CD14-positive monocyte (primary cell): ENCODE measurements around the gene MCM3AP. TPM values are rescaled to one million over a fixed set of nuclear protein-coding genes. Genes with fewer than 3 reads are reported as not detected.

Experiments
- DNase-seq, 3 donors: peaks; one replicate each; pipeline ENCODE4 v3.0.0-alpha.2; 2011 to 2022
- H2AFZ ChIP-seq: 2 replicates; pipeline ENCODE4 v1.6.0; 2012; ENCODE audit warnings: mild to moderate bottlenecking, low read depth, low read length, inconsistent platforms; ENCODE audit not compliant: insufficient read depth, poor library complexity, severe bottlenecking
- H3K27ac ChIP-seq, 2 donors: 1 replicate in 1 of 2; 2 replicates in 1 of 2; pipeline ENCODE4 v1.5.1; 2012 to 2013; ENCODE audit warnings: low read length in 2 of 2, control low read depth in 1 of 2, inconsistent platforms in 1 of 2, low read depth in 1 of 2, mild to moderate bottlenecking in 1 of 2
- H3K27me3 ChIP-seq, 2 donors: one replicate each; pipeline versions ENCODE4 v1.6.0 to v1.6.1; 2011 to 2013; ENCODE audit warnings: low read length in 2 of 2; ENCODE audit not compliant: control insufficient read depth in 2 of 2, insufficient read depth in 2 of 2
- H3K36me3 ChIP-seq, 2 donors: replicated peaks in 1 of 2; 1 replicate in 1 of 2; 2 replicates in 1 of 2; pipeline versions ENCODE4 v1.5.1 to v1.6.1; 2012 to 2013; ENCODE audit warnings: low read length in 2 of 2, control low read depth in 1 of 2, inconsistent platforms in 1 of 2, mild to moderate bottlenecking in 1 of 2; ENCODE audit not compliant: insufficient read depth in 2 of 2, control insufficient read depth in 1 of 2
- H3K4me1 ChIP-seq, 2 donors: 1 replicate in 1 of 2; 2 replicates in 1 of 2; pipeline versions ENCODE4 v1.5.1 to v1.6.1; 2012 to 2013; ENCODE audit warnings: low read length in 2 of 2, control low read depth in 1 of 2, inconsistent platforms in 1 of 2, mild to moderate bottlenecking in 1 of 2, moderate library complexity in 1 of 2; ENCODE audit not compliant: insufficient read depth in 2 of 2, control insufficient read depth in 1 of 2
- H3K4me2 ChIP-seq: replicated peaks from 2 replicates; pipeline ENCODE3; 2012; ENCODE audit warnings: low read length, moderate library complexity, mild to moderate bottlenecking; ENCODE audit not compliant: poor library complexity, severe bottlenecking; ENCODE audit errors: extremely low read depth
- H3K4me3 ChIP-seq, 3 experiments: fragments of 200-600 bp in 1 of 3; sonication (generic) in 1 of 3; replicated peaks in 1 of 3; 1 replicate in 2 of 3; 2 replicates in 1 of 3; pipeline ENCODE4 v1.5.1; 2011 to 2013; ENCODE audit warnings: low read length in 3 of 3, mild to moderate bottlenecking in 3 of 3, control low read depth in 2 of 3, low read depth in 2 of 3, inconsistent platforms in 1 of 3, moderate library complexity in 1 of 3
- H3K79me2 ChIP-seq: 2 replicates; pipeline ENCODE4 v1.6.0; 2012; ENCODE audit warnings: mild to moderate bottlenecking, control low read depth, inconsistent platforms, low read length, moderate library complexity; ENCODE audit not compliant: insufficient read depth
- H3K9ac ChIP-seq: 2 replicates; pipeline ENCODE4 v1.6.0; 2017; ENCODE audit warnings: low read length, mild to moderate bottlenecking; ENCODE audit not compliant: insufficient read depth, poor library complexity, severe bottlenecking
- H3K9me3 ChIP-seq, 2 donors: replicated peaks in 1 of 2; 1 replicate in 1 of 2; 2 replicates in 1 of 2; pipeline versions ENCODE4 v1.5.1 to v1.6.1; 2012 to 2013; ENCODE audit warnings: low read length in 2 of 2, control low read depth in 1 of 2; ENCODE audit not compliant: control insufficient read depth in 1 of 2, insufficient read depth in 1 of 2
- H4K20me1 ChIP-seq: 2 replicates; pipeline ENCODE4 v1.6.0; 2012; ENCODE audit warnings: mild to moderate bottlenecking, low read length, control low read depth, moderate library complexity; ENCODE audit not compliant: insufficient read depth
- H3K27ac Mint-ChIP-seq, 7 donors: one replicate each; pipeline ENCODE4 v1.8.0; 2020; ENCODE audit warnings: mild to moderate bottlenecking in 7 of 7, mixed read lengths in 7 of 7, moderate library complexity in 6 of 7, inconsistent platforms in 2 of 7
- H3K27me3 Mint-ChIP-seq, 3 donors: one replicate each; pipeline ENCODE4 v1.8.0; 2021 to 2022; ENCODE audit warnings: low read depth in 3 of 3, mild to moderate bottlenecking in 3 of 3, mixed read lengths in 3 of 3, moderate library complexity in 3 of 3, inconsistent platforms in 1 of 3
- H3K36me3 Mint-ChIP-seq, 2 donors: one replicate each; pipeline ENCODE4 v1.8.0; 2020; ENCODE audit warnings: mixed read lengths in 2 of 2, inconsistent platforms in 1 of 2, mild to moderate bottlenecking in 1 of 2
- H3K4me1 Mint-ChIP-seq: one replicate; pipeline ENCODE4 v1.8.0; 2020; ENCODE audit warnings: mild to moderate bottlenecking, mixed read lengths
- H3K4me3 Mint-ChIP-seq, 2 donors: one replicate each; pipeline ENCODE4 v1.8.0; 2020; ENCODE audit warnings: mild to moderate bottlenecking in 2 of 2, mixed read lengths in 2 of 2, moderate library complexity in 1 of 2
- H3K9me3 Mint-ChIP-seq, 7 donors: one replicate each; pipeline ENCODE4 v1.8.0; 2020 to 2022; ENCODE audit warnings: mixed read lengths in 7 of 7, mild to moderate bottlenecking in 6 of 7, moderate library complexity in 6 of 7, inconsistent platforms in 2 of 7
- WGBS: methylation state at CpG from one replicate; pipeline ENCODE4 v1.1.5; 2013; ENCODE audit warnings: missing lambda C conversion rate; ENCODE audit not compliant: insufficient coverage; 5-methylcytosine and 5-hydroxymethylcytosine counted together
- intact Hi-C, 2 donors: fragments of 100-400 bp; cut with micrococcal nuclease; formaldehyde crosslinking; loops; one replicate each; pipeline versions ENCODE4 v1.15.0 to v1.15.1; 2023
- polyA plus RNA-seq, 3 donors: library from polyadenylated mRNA; depleted of rRNA in 1 of 3; unstranded in 2 of 3; stranded (reverse) in 1 of 3; fragments of 300-500 nt in 2 of 3; fragments of >200 nt in 1 of 3; fragmentation: Illumina TruSeq in 2 of 3; gene quantifications; 1 replicate in 2 of 3; 2 replicates in 1 of 3; pipeline ENCODE4 v1.2.3, GENCODE V29; 2012 to 2021
- TF ChIP-seq, protein P1 (sequence below): fragments of 200-600 bp; IDR thresholded peaks from one replicate; pipeline ENCODE4 v1.8.0; 2022; ENCODE audit warnings: antibody characterized with exemption, mild to moderate bottlenecking

MCM3AP gene
- polyA plus RNA-seq, 3 donors = 30.9 to 62.4 (median 32.7) TPM

GRCh38 chr21:46322351-46323226 is 37.2 kb upstream of the MCM3AP start:
- DNase-seq = peak in 2 of 3 donors; percentile 6 to 20
- WGBS = under 1% methylated on average over 45 of the region's 50 CpGs
- Histone ChIP-seq H4K20me1 (peaks cover under 1% of the 10 kb centered on the region), H3K4me3 (peak overlapping the region; percentile 82 to 100 (median 96)), H3K27ac (peak overlapping the region in 1 of 2 donors; percentile 47), H3K4me1 (peaks cover 43 to 47% of the 10 kb centered on the region in 2 donors), H3K4me2 (peak overlapping the region; percentile 90), H3K27me3 (no peaks in the 10 kb centered on the region), H2AFZ (peak overlapping the region; percentile 97), H3K9me3 (no peaks in the 10 kb centered on the region), H3K79me2 (peaks cover 79% of the 10 kb centered on the region), H3K9ac (peak overlapping the region; percentile 67), H3K36me3 (peaks cover 0 to 4% of the 10 kb centered on the region in 2 donors)
- Mint-ChIP-seq H3K27me3 (peaks cover 0 to 3% (median 0%) of the 10 kb centered on the region in 3 donors), H3K36me3 (peaks cover 6 to 11% of the 10 kb centered on the region in 2 donors), H3K4me3 (peak overlapping the region; percentile 94 to 95), H3K9me3 (peaks cover 0 to 4% (median 0%) of the 10 kb centered on the region in 7 donors), H3K27ac (peak overlapping the region; percentile 37 to 82 (median 61)), H3K4me1 (peaks cover 47% of the 10 kb centered on the region)
- TF ChIP-seq, protein P1, sequence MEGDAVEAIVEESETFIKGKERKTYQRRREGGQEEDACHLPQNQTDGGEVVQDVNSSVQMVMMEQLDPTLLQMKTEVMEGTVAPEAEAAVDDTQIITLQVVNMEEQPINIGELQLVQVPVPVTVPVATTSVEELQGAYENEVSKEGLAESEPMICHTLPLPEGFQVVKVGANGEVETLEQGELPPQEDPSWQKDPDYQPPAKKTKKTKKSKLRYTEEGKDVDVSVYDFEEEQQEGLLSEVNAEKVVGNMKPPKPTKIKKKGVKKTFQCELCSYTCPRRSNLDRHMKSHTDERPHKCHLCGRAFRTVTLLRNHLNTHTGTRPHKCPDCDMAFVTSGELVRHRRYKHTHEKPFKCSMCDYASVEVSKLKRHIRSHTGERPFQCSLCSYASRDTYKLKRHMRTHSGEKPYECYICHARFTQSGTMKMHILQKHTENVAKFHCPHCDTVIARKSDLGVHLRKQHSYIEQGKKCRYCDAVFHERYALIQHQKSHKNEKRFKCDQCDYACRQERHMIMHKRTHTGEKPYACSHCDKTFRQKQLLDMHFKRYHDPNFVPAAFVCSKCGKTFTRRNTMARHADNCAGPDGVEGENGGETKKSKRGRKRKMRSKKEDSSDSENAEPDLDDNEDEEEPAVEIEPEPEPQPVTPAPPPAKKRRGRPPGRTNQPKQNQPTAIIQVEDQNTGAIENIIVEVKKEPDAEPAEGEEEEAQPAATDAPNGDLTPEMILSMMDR = no peak
- intact Hi-C loops = loop anchor here (5.0 to 10.0 kb wide), 5 partner anchors 35 to 138 kb away; partner anchors contain the start of genes DIP2A (in 1 of the 2), LSS (in 1 of the 2), MCM3AP (in 1 of the 2) and SPATC1L (in 1 of the 2)

GRCh38 chr21:46320331-46320801 is 35.0 kb upstream of the MCM3AP start:
- intact Hi-C loops = loop anchor here (5.0 to 10.0 kb wide), 5 partner anchors 33 to 137 kb away; partner anchors contain the start of genes DIP2A (in 1 of the 2), LSS (in 1 of the 2), MCM3AP (in 1 of the 2) and SPATC1L (in 1 of the 2)
- Mint-ChIP-seq H3K27ac (peak overlapping the region in 4 of 7 donors; percentile 40 to 79 (median 55)), H3K9me3 (peaks cover 0 to 4% (median 0%) of the 10 kb centered on the region in 7 donors), H3K36me3 (peaks cover 0 to 10% of the 10 kb centered on the region in 2 donors), H3K4me1 (peaks cover 42% of the 10 kb centered on the region), H3K27me3 (peaks cover 0 to 3% (median 0%) of the 10 kb centered on the region in 3 donors), H3K4me3 (no peak overlapping the region)
- 7% methylated on average over 2 of the region's 4 CpGs for WGBS
- H3K4me3 ChIP-seq = no peak overlapping the region
- TF ChIP-seq, protein P1 = no peak
- no peak overlapping the region for H3K4me2 ChIP-seq
- peaks cover 39 to 40% of the 10 kb centered on the region in 2 donors for H3K4me1 ChIP-seq
- no peak for DNase-seq
- no peaks in the 10 kb centered on the region for H3K27me3 ChIP-seq
- H3K9ac ChIP-seq = no peak overlapping the region
- peaks cover 2 to 5% of the 10 kb centered on the region in 2 donors for H3K36me3 ChIP-seq
- H3K27ac ChIP-seq = peak overlapping the region in 1 of 2 donors; percentile 32
- no peaks in the 10 kb centered on the region for H4K20me1 ChIP-seq
- no peaks in the 10 kb centered on the region for H3K9me3 ChIP-seq
- peaks cover 64% of the 10 kb centered on the region for H3K79me2 ChIP-seq
- H2AFZ ChIP-seq = peak overlapping the region; percentile 46
